K562 (cell line): Measurements from ENCODE around the gene TXNRD2. TPM values are rescaled to one million over a fixed set of nuclear protein-coding genes. Genes with fewer than 3 reads are reported as not detected.

Source experiments
- ATAC-seq: fragments of 200-7000 bp; cut with Tn5 transposase; 3 replicates; pipeline ENCODE4 v1.9.1; 2020; ENCODE audit warnings: moderate library complexity
- BruUV-seq: library from RNA; stranded (reverse); fragments of 400-500 nt; replicated peaks from 2 replicates; lab custom pipeline; 2021; lab: Mats Ljungman, UMichigan
- CTCF ChIA-PET: fragments of 300-600 bp; formaldehyde crosslinking; extraction: SDS; loops from one replicate; lab custom pipeline; 2021; ENCODE audit warnings: low intra/inter-chr PET ratio; lab: Yijun Ruan, JAX
- POLR2A ChIA-PET: fragments of 300-600, 350-650 bp; sonication (Branson Sonifier 250); formaldehyde crosslinking; extraction: SDS; loops from one replicate; lab custom pipeline; 2021; ENCODE audit warnings: antibody characterized with exemption, inconsistent platforms; lab: Yijun Ruan, JAX
- DNase-seq, 4 experiments: peaks; one replicate each; pipeline versions ENCODE4 v3.0.0 to v3.0.0-alpha.2; 2011 to 2018; ENCODE audit warnings: low spot score in 3 of 4, mixed read lengths in 3 of 4; ENCODE audit errors: extremely low read depth in 1 of 4
- FAIRE-seq: peaks from 2 replicates; lab custom pipeline; 2011; peaks lifted over from hg19 to GRCh38; lab: Jason Lieb, UNC
- H2AFZ ChIP-seq: 2 replicates; pipeline ENCODE4 v1.6.0; 2011; ENCODE audit warnings: low read depth, low read length, control low read depth, inconsistent platforms
- H3K27ac ChIP-seq: fragments of 200-600 bp; 3 replicates; pipeline ENCODE4 v1.8.0; 2011; ENCODE audit warnings: low read depth, mild to moderate bottlenecking, control low read depth, inconsistent platforms, low read length, moderate library complexity, mixed read lengths; ENCODE audit errors: extremely low read depth
- H3K27me3 ChIP-seq, 2 experiments: fragments of 300-600 bp in 1 of 2; 2 replicates in 1 of 2; 3 replicates in 1 of 2; pipeline versions ENCODE4 v1.6.0 to v1.8.0; 2011; ENCODE audit warnings: inconsistent platforms in 2 of 2, low read length in 2 of 2, mild to moderate bottlenecking in 1 of 2, mixed read lengths in 1 of 2, moderate library complexity in 1 of 2; ENCODE audit not compliant: control insufficient read depth in 2 of 2, insufficient read depth in 2 of 2
- H3K36me3 ChIP-seq: fragments of 300-600 bp; 3 replicates; pipeline ENCODE4 v1.8.0; 2011; ENCODE audit warnings: mild to moderate bottlenecking, low read length, inconsistent platforms; ENCODE audit not compliant: control insufficient read depth, insufficient read depth
- H3K4me1 ChIP-seq, 2 experiments: fragments of 200-600 bp in 1 of 2; replicated peaks in 1 of 2; 2 replicates in 1 of 2; 3 replicates in 1 of 2; pipeline versions ENCODE4 v1.5.1 to v1.8.0; 2011; ENCODE audit warnings: inconsistent platforms in 2 of 2, low read length in 2 of 2, mild to moderate bottlenecking in 1 of 2, mixed read lengths in 1 of 2, moderate library complexity in 1 of 2; ENCODE audit not compliant: control insufficient read depth in 2 of 2, insufficient read depth in 2 of 2
- H3K4me2 ChIP-seq: 2 replicates; pipeline ENCODE4 v1.6.1; 2011; ENCODE audit warnings: low read length, control low read depth, inconsistent platforms, mixed read lengths; ENCODE audit not compliant: insufficient read depth
- H3K4me3 ChIP-seq: fragments of 200-600 bp; sonication (generic), shearing (Covaris generic); 2 replicates; pipeline ENCODE4 v1.5.1; 2016; ENCODE audit warnings: control low read depth, inconsistent platforms
- H3K79me2 ChIP-seq: fragments of 200-600 bp; 3 replicates; pipeline ENCODE4 v1.8.0; 2011; ENCODE audit warnings: low read length, inconsistent platforms; ENCODE audit not compliant: control insufficient read depth, insufficient read depth
- H3K9ac ChIP-seq, 2 experiments: 2 replicates each; pipeline versions ENCODE4 v1.6.0 to v1.6.1; 2011; ENCODE audit warnings: low read depth in 2 of 2, low read length in 2 of 2, control low read depth in 1 of 2, inconsistent platforms in 1 of 2, mild to moderate bottlenecking in 1 of 2, mixed read lengths in 1 of 2; ENCODE audit not compliant: insufficient read depth in 1 of 2
- H3K9me1 ChIP-seq: one replicate; pipeline ENCODE4 v1.6.0; 2011; ENCODE audit warnings: inconsistent platforms, mild to moderate bottlenecking, low read length, moderate library complexity; ENCODE audit not compliant: control insufficient read depth, insufficient read depth
- H3K9me3 ChIP-seq: replicated peaks from 2 replicates; pipeline ENCODE4 v1.5.1; 2011; ENCODE audit warnings: low read depth, low read length, inconsistent platforms; ENCODE audit not compliant: control insufficient read depth, insufficient read depth
- H4K20me1 ChIP-seq: replicated peaks from 2 replicates; pipeline ENCODE4 v1.6.1; 2011; ENCODE audit warnings: low read length, inconsistent platforms, mixed read lengths; ENCODE audit not compliant: control insufficient read depth, insufficient read depth
- FOSL1 ChIP-seq: fragments of 200-800 bp; sonication (Bioruptor generic); conservative IDR thresholded peaks from 2 replicates; pipeline ENCODE4 v1.6.1; 2016; ENCODE audit warnings: missing genetic modification characterization, missing compliant biosample characterization
- FOXP1 ChIP-seq: sonication (generic); formaldehyde crosslinking; IDR thresholded peaks from 2 replicates; pipeline ENCODE4 v1.8.0; 2022; ENCODE audit warnings: mild to moderate bottlenecking, missing genetic modification reagents
- GTF2F1 ChIP-seq: IDR thresholded peaks from 2 replicates; pipeline ENCODE4 v1.6.1; 2011; ENCODE audit warnings: low read depth, low read length, improper control_type of control experiment
- JUND ChIP-seq, 2 experiments: IDR thresholded peaks; 2 replicates in 1 of 2; 3 replicates in 1 of 2; pipeline ENCODE4 v1.6.1; 2011; ENCODE audit warnings: borderline replicate concordance in 2 of 2, low read depth in 2 of 2, low read length in 2 of 2, improper control_type of control experiment in 1 of 2, missing biosample characterization in 1 of 2, missing genetic modification characterization in 1 of 2, missing genetic modification reagents in 1 of 2
- MYC ChIP-seq, 2 experiments: fragments of 250-450 bp in 1 of 2; sonication (Bioruptor Pico) in 1 of 2; IDR thresholded peaks; 2 replicates each; pipeline versions ENCODE4 v1.5.1 to v1.6.1; 2012 to 2021; ENCODE audit warnings: low read depth in 2 of 2, borderline replicate concordance in 1 of 2, improper control_type of control experiment in 1 of 2, low read length in 1 of 2, mild to moderate bottlenecking in 1 of 2, moderate library complexity in 1 of 2
- PURB ChIP-seq: sonication (generic); formaldehyde crosslinking; IDR thresholded peaks from 2 replicates; pipeline ENCODE4 v1.9.0; 2021; ENCODE audit warnings: low read depth, mild to moderate bottlenecking, missing genetic modification reagents
- RCOR1 ChIP-seq, 2 experiments: IDR thresholded peaks; 2 replicates each; pipeline ENCODE4 v1.6.1; 2012; ENCODE audit warnings: low read depth in 2 of 2, low read length in 2 of 2, borderline replicate concordance in 1 of 2, improper control_type of control experiment in 1 of 2
- WGBS: fragments of 100-300 bp; shearing (Covaris generic); methylation state at CpG from one replicate; pipeline ENCODE4 v1.1.6; 2016; ENCODE audit warnings: low coverage, mixed read lengths; ENCODE audit not compliant: insufficient coverage; ENCODE audit errors: missing lambda C conversion rate; 5-methylcytosine and 5-hydroxymethylcytosine counted together
- in situ Hi-C: fragments of 300-500 bp; cut with MboI; formaldehyde crosslinking; loops from 4 replicates; pipeline ENCODE4 v1.15.0; 2018; ENCODE audit warnings: inconsistent platforms, mixed read lengths
- intact Hi-C: fragments of 100-400 bp; cut with micrococcal nuclease; formaldehyde crosslinking; loops from 2 replicates; pipeline ENCODE4 v1.14.2; 2022
- polyA plus RNA-seq, 8 experiments: library from polyadenylated mRNA; depleted of rRNA in 4 of 8; stranded (reverse) in 5 of 8; unstranded in 3 of 8; fragments of >200 nt; fragmentation: Nextera tagmentation in 2 of 8; fragmentation: Illumina TruSeq in 1 of 8; extraction: Ambion mirVana in 2 of 8; extraction: Trizol in 1 of 8; gene quantifications; 2 replicates each; pipeline versions ENCODE4 v1.2.1 to v1.2.3, GENCODE V29; 2011 to 2014; ENCODE audit warnings: inconsistent platforms in 1 of 8, missing spikeins in 1 of 8
- total RNA-seq, 7 experiments: library from RNA; depleted of rRNA in 6 of 7; stranded (reverse); fragments of >200 nt in 6 of 7; fragmentation: Illumina TruSeq in 2 of 7; extraction: Trizol in 2 of 7; gene quantifications; 2 replicates each; pipeline versions ENCODE4 v1.2.1 to v1.2.3, GENCODE V29; 2011 to 2021; ENCODE audit warnings: low replicate concordance in 1 of 7
- TF ChIP-seq, protein P1 (sequence below): sonication (generic); formaldehyde crosslinking; IDR thresholded peaks from 2 replicates; pipeline ENCODE4 v1.8.0; 2022; ENCODE audit warnings: mild to moderate bottlenecking, missing genetic modification reagents
- TF ChIP-seq, protein P2 (sequence below): sonication (generic); formaldehyde crosslinking; IDR thresholded peaks from 2 replicates; pipeline ENCODE4 v1.8.1; 2023; ENCODE audit warnings: mild to moderate bottlenecking, missing genetic modification reagents, moderate library complexity
- TF ChIP-seq, protein P3 (sequence below): sonication (generic); formaldehyde crosslinking; IDR thresholded peaks from 2 replicates; pipeline ENCODE4 v1.9.0; 2022; ENCODE audit warnings: mild to moderate bottlenecking, missing genetic modification reagents

Gene TXNRD2
- total and polyA plus RNA-seq, 9 of the 15 experiments (the other 6 are each of a cell fraction or from before 2014, with no cell fraction given) = 3.3 to 80.2 (median 49.4) TPM

DNA sequence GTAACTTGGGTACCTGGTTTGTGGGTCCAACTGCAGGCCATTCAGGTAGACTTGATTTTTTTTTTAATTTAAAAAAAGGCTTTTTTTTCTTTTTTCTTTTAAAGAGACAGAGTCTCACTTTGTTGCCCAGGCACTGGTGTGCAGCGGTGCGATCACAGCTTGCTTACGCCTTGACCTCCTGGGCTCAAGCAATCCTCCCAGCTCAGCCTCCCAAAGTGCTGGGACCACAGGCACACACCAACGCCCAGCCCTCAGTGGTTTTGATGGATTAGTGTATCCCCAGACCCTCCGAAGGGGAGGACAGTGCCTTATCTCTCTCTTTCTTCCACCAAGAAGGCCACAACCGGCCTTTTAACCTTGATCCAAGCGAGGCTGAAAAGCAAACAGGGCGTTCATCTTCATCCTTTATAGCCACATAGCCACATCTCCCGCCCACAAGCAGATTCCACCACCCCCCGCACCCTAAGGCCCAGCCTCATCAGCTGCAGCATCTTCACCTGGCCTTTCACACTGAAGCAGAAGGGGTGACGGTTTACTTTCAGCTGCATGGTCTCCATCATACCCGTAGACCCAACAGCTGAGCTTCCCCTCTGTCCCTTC lies 17.6 kb downstream of the TXNRD2 start:
- intact Hi-C loops = no loop called here
- Histone ChIP-seq H3K79me2 (no peaks in the 10 kb centered on the region), H3K9me3 (no peaks in the 10 kb centered on the region), H3K36me3 (peaks cover 7% of the 10 kb centered on the region; the same call in 1 of the 3 replicates), H4K20me1 (no peaks in the 10 kb centered on the region), H3K9ac (peak overlapping the region in 1 of 2 experiments; percentile 69; a peak in 2 of 4 replicates), H3K4me1 (peaks cover 5 to 14% of the 10 kb centered on the region in 2 experiments; a peak in 3 of 5 replicates), H3K27me3 (no peaks in the 10 kb centered on the region), H3K4me3 (no peak overlapping the region), H3K9me1 (no peaks in the 10 kb centered on the region), H3K27ac (no peak overlapping the region), H2AFZ (no peak overlapping the region), H3K4me2 (no peak overlapping the region)
- CTCF ChIA-PET = interaction anchor here (0.6 to 1.0 kb wide), 2 partner anchors 11 to 22 kb away, joined by 3 read pairs; no protein-coding TSS in a partner anchor
- peak in 1 of 4 experiments; percentile 48 for DNase-seq
- no TSS peak for BruUV-seq
- POLR2A ChIA-PET = interaction anchor here (0.6 to 4.2 kb wide), 12 partner anchors 11 to 194 kb away, joined by 3 to 26 read pairs (median 3); partner anchors contain the start of genes COMT and TXNRD2
- in situ Hi-C loops = no loop called here
- FAIRE-seq = no peak
- 53% methylated on average over 12 of the region's 12 CpGs for WGBS
- no peak; the same call in 1 of the 3 replicates for ATAC-seq
- TF ChIP-seq, protein P1, sequence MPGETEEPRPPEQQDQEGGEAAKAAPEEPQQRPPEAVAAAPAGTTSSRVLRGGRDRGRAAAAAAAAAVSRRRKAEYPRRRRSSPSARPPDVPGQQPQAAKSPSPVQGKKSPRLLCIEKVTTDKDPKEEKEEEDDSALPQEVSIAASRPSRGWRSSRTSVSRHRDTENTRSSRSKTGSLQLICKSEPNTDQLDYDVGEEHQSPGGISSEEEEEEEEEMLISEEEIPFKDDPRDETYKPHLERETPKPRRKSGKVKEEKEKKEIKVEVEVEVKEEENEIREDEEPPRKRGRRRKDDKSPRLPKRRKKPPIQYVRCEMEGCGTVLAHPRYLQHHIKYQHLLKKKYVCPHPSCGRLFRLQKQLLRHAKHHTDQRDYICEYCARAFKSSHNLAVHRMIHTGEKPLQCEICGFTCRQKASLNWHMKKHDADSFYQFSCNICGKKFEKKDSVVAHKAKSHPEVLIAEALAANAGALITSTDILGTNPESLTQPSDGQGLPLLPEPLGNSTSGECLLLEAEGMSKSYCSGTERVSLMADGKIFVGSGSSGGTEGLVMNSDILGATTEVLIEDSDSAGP (CRISPR knock-in tag) = peak; percentile 73; the same call in 1 of the 2 replicates
- TF ChIP-seq RCOR1 (IDR thresholded peaks at IDR 0.05; ENCODE audit: borderline replicate concordance in 1 of 2, low read depth in 2 of 2, low read length in 2 of 2) (no peak), PURB (CRISPR knock-in tag) (0 out of 2 replicates have a peak, but pooled peaks have one; percentile 75), JUND (IDR thresholded peaks at IDR 0.05; ENCODE audit: borderline replicate concordance, low read depth, low read length) (no peak), JUND (tag; IDR thresholded peaks at IDR 0.05; ENCODE audit: borderline replicate concordance, low read depth, low read length) (no peak), FOXP1 (CRISPR knock-in tag) (0 out of 2 replicates have a peak, but pooled peaks have one; percentile 23), MYC (IDR thresholded peaks at IDR 0.05; ENCODE audit: low read depth, low read length) (no peak), MYC (CRISPR knock-in tag; IDR thresholded peaks at IDR 0.05; ENCODE audit: borderline replicate concordance, low read depth) (0 out of 2 replicates have a peak, but pooled peaks have one; percentile 34), GTF2F1 (no peak), FOSL1 (tag) (no peak)
- TF ChIP-seq, protein P2, sequence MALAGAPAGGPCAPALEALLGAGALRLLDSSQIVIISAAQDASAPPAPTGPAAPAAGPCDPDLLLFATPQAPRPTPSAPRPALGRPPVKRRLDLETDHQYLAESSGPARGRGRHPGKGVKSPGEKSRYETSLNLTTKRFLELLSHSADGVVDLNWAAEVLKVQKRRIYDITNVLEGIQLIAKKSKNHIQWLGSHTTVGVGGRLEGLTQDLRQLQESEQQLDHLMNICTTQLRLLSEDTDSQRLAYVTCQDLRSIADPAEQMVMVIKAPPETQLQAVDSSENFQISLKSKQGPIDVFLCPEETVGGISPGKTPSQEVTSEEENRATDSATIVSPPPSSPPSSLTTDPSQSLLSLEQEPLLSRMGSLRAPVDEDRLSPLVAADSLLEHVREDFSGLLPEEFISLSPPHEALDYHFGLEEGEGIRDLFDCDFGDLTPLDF (CRISPR knock-in tag) = peak; percentile 51; the same call in 1 of the 2 replicates
- TF ChIP-seq, protein P3, sequence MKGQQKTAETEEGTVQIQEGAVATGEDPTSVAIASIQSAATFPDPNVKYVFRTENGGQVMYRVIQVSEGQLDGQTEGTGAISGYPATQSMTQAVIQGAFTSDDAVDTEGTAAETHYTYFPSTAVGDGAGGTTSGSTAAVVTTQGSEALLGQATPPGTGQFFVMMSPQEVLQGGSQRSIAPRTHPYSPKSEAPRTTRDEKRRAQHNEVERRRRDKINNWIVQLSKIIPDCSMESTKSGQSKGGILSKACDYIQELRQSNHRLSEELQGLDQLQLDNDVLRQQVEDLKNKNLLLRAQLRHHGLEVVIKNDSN (CRISPR knock-in tag) = peak; percentile 58
